Subcutaneous abdominal adipose tissue (tissue), 5 donors: Measurements from ENCODE around the gene TBR1.

Source experiments
- H3K27ac ChIP-seq: one replicate; pipeline ENCODE4 v1.7.0; 2013; ENCODE audit warnings: low read depth, mild to moderate bottlenecking, inconsistent platforms, low read length, moderate library complexity
- H3K27me3 ChIP-seq, 5 donors: one replicate each; pipeline ENCODE4 v1.7.0; 2013; ENCODE audit warnings: low read length in 5 of 5, inconsistent platforms in 1 of 5; ENCODE audit not compliant: control insufficient read depth in 5 of 5, insufficient read depth in 4 of 5
- H3K36me3 ChIP-seq, 5 donors: one replicate each; pipeline ENCODE4 v1.7.0; 2013; ENCODE audit warnings: low read length in 5 of 5; ENCODE audit not compliant: control insufficient read depth in 5 of 5, insufficient read depth in 5 of 5
- H3K4me1 ChIP-seq, 5 donors: one replicate each; pipeline ENCODE4 v1.7.0; 2013; ENCODE audit warnings: low read length in 5 of 5, mild to moderate bottlenecking in 3 of 5, moderate library complexity in 1 of 5; ENCODE audit not compliant: control insufficient read depth in 5 of 5, insufficient read depth in 5 of 5
- H3K4me3 ChIP-seq, 5 donors: one replicate each; pipeline ENCODE4 v1.7.0; 2013; ENCODE audit warnings: low read length in 5 of 5, low read depth in 1 of 5
- H3K9ac ChIP-seq, 5 donors: one replicate each; pipeline ENCODE4 v1.7.0; 2013; ENCODE audit warnings: low read length in 5 of 5, mild to moderate bottlenecking in 4 of 5, moderate library complexity in 3 of 5
- H3K9me3 ChIP-seq, 5 donors: one replicate each; pipeline ENCODE4 v1.7.0; 2013; ENCODE audit warnings: low read length in 5 of 5; ENCODE audit not compliant: control insufficient read depth in 5 of 5
- donor health status: healthy.
- donor health status: healthy.
- donor health status: healthy.
- donor health status: healthy.
- donor health status: healthy.

TBR1 gene

GRCh38 chr2:161384864-161385263 lies 31.2 kb upstream of the TBR1 start:
- no peak overlapping the region for H3K9ac ChIP-seq
- H3K36me3 ChIP-seq, result peaks cover 0 to 19% (median 4%) of the 10 kb centered on the region in 5 donors
- no peak overlapping the region for H3K4me3 ChIP-seq
- H3K27ac ChIP-seq, result no peak overlapping the region
- H3K27me3 ChIP-seq, result no peaks in the 10 kb centered on the region
- H3K9me3 ChIP-seq, result no peaks in the 10 kb centered on the region
- peaks cover 0 to 17% (median 4%) of the 10 kb centered on the region in 5 donors for H3K4me1 ChIP-seq

- H3K4me3 ChIP-seq, result no peak overlapping the region
- peaks cover 0 to 10% (median 4%) of the 10 kb centered on the region in 5 donors for H3K4me1 ChIP-seq
- no peak overlapping the region for H3K9ac ChIP-seq
- no peak overlapping the region for H3K27ac ChIP-seq
- H3K9me3 ChIP-seq, result no peaks in the 10 kb centered on the region
- H3K27me3 ChIP-seq, result no peaks in the 10 kb centered on the region
- peaks cover 0 to 21% (median 4%) of the 10 kb centered on the region in 5 donors for H3K36me3 ChIP-seq
Observed at GRCh38 chr2:161386228-161386824, 29.8 kb upstream of the TBR1 start.

GRCh38 chr2:161388146-161388779 lies 27.8 kb upstream of the TBR1 start:
- H3K36me3 ChIP-seq, result peaks cover 1 to 25% (median 9%) of the 10 kb centered on the region in 5 donors
- no peak overlapping the region for H3K9ac ChIP-seq
- H3K4me3 ChIP-seq, result no peak overlapping the region
- H3K27me3 ChIP-seq, result no peaks in the 10 kb centered on the region
- no peaks in the 10 kb centered on the region for H3K9me3 ChIP-seq
- H3K4me1 ChIP-seq, result no peaks in the 10 kb centered on the region
- no peak overlapping the region for H3K27ac ChIP-seq

GRCh38 chr2:161391737-161392506 lies 24.2 kb upstream of the TBR1 start:
- H3K9ac ChIP-seq, result no peak overlapping the region

GRCh38 chr2:161400076-161400475 lies 16.0 kb upstream of the TBR1 start:
- no peaks in the 10 kb centered on the region for H3K9me3 ChIP-seq
- no peak overlapping the region for H3K4me3 ChIP-seq
- H3K27ac ChIP-seq, result no peak overlapping the region
- no peaks in the 10 kb centered on the region for H3K27me3 ChIP-seq
- H3K4me1 ChIP-seq, result no peaks in the 10 kb centered on the region
- no peak overlapping the region for H3K9ac ChIP-seq
- peaks cover 27 to 42% (median 28%) of the 10 kb centered on the region in 5 donors for H3K36me3 ChIP-seq

More at GRCh38 chr2:161391737-161392506, 24.2 kb upstream of the TBR1 start:
- Histone ChIP-seq H3K27ac (no peak overlapping the region), H3K4me1 (no peaks in the 10 kb centered on the region), H3K9me3 (no peaks in the 10 kb centered on the region), H3K27me3 (no peaks in the 10 kb centered on the region), H3K36me3 (peaks cover 16 to 35% (median 21%) of the 10 kb centered on the region in 5 donors), H3K4me3 (no peak overlapping the region)

GRCh38 chr2:161402297-161402696 lies 13.8 kb upstream of the TBR1 start:
- Histone ChIP-seq H3K36me3 (peaks cover 7 to 23% (median 13%) of the 10 kb centered on the region in 5 donors), H3K27me3 (no peaks in the 10 kb centered on the region), H3K27ac (no peak overlapping the region), H3K9me3 (no peaks in the 10 kb centered on the region), H3K4me1 (no peaks in the 10 kb centered on the region), H3K9ac (no peak overlapping the region), H3K4me3 (no peak overlapping the region)

- Histone ChIP-seq H3K27ac (no peak overlapping the region), H3K9me3 (no peaks in the 10 kb centered on the region), H3K4me1 (no peaks in the 10 kb centered on the region), H3K9ac (no peak overlapping the region), H3K27me3 (no peaks in the 10 kb centered on the region), H3K4me3 (no peak overlapping the region), H3K36me3 (peaks cover 4 to 14% (median 12%) of the 10 kb centered on the region in 5 donors)
Observed at GRCh38 chr2:161406316-161406715, 9.8 kb upstream of the TBR1 start.

GRCh38 chr2:161407597-161407996 lies 8.5 kb upstream of the TBR1 start:
- H3K36me3 ChIP-seq, result peaks cover 2 to 13% (median 6%) of the 10 kb centered on the region in 5 donors
- H3K9ac ChIP-seq, result no peak overlapping the region
- no peaks in the 10 kb centered on the region for H3K4me1 ChIP-seq
- no peak overlapping the region for H3K27ac ChIP-seq
- no peak overlapping the region for H3K4me3 ChIP-seq
- H3K9me3 ChIP-seq, result no peaks in the 10 kb centered on the region
- H3K27me3 ChIP-seq, result no peaks in the 10 kb centered on the region

GRCh38 chr2:161409308-161409907 lies 6.7 kb upstream of the TBR1 start:
- Histone ChIP-seq H3K4me3 (no peak overlapping the region), H3K27me3 (peaks cover 0 to 5% (median 0%) of the 10 kb centered on the region in 5 donors), H3K9ac (no peak overlapping the region), H3K9me3 (no peaks in the 10 kb centered on the region), H3K36me3 (peaks cover 0 to 13% (median 4%) of the 10 kb centered on the region in 5 donors), H3K27ac (no peak overlapping the region), H3K4me1 (peaks cover 0 to 8% (median 5%) of the 10 kb centered on the region in 5 donors)
